Activated CD4-positive, alpha-beta memory T cell treated with anti-CD3 and anti-CD28 coated beads for 36 hours (primary cell): ENCODE results near the gene CMTM5. TPM values are rescaled to one million over a fixed set of nuclear protein-coding genes. Genes with fewer than 3 reads are reported as not detected.

ENCODE experiments used
- CTCF ChIA-PET: fragments of 350-600 bp; sonication (Branson Sonifier 250); formaldehyde crosslinking; loops from one replicate; lab custom pipeline; 2021; ENCODE audit warnings: antibody characterized with exemption, inconsistent platforms; lab: Charles Lee
- POLR2A ChIA-PET: fragments of 350-600 bp; sonication (Branson Sonifier 250); formaldehyde crosslinking; loops from one replicate; lab custom pipeline; 2021; ENCODE audit warnings: antibody characterized with exemption; lab: Charles Lee
- DNase-seq: peaks from one replicate; pipeline ENCODE4 v3.0.0-alpha.2; 2020
- H3K27ac Mint-ChIP-seq: one replicate; pipeline ENCODE4 v1.8.0; 2021; ENCODE audit warnings: mixed read lengths
- H3K27me3 Mint-ChIP-seq: one replicate; pipeline ENCODE4 v1.8.0; 2021; ENCODE audit warnings: mixed read lengths
- H3K36me3 Mint-ChIP-seq: one replicate; pipeline ENCODE4 v1.8.0; 2021; ENCODE audit warnings: mixed read lengths
- H3K4me1 Mint-ChIP-seq: one replicate; pipeline ENCODE4 v1.8.0; 2021; ENCODE audit warnings: low read depth, mixed read lengths
- H3K4me3 Mint-ChIP-seq: one replicate; pipeline ENCODE4 v1.8.0; 2021; ENCODE audit warnings: mild to moderate bottlenecking, mixed read lengths
- H3K9me3 Mint-ChIP-seq: one replicate; pipeline ENCODE4 v1.8.0; 2021; ENCODE audit warnings: mixed read lengths
- intact Hi-C: fragments of 100-400 bp; cut with micrococcal nuclease; formaldehyde crosslinking; loops from one replicate; pipeline ENCODE4 v1.15.1; 2023
- total RNA-seq, 2 experiments: library from RNA; stranded (reverse); gene quantifications; one replicate each; pipeline ENCODE4 v1.2.3, GENCODE V29; 2021

Gene CMTM5
- total RNA-seq, 2 experiments from 2014 or later = not detected

DNA sequence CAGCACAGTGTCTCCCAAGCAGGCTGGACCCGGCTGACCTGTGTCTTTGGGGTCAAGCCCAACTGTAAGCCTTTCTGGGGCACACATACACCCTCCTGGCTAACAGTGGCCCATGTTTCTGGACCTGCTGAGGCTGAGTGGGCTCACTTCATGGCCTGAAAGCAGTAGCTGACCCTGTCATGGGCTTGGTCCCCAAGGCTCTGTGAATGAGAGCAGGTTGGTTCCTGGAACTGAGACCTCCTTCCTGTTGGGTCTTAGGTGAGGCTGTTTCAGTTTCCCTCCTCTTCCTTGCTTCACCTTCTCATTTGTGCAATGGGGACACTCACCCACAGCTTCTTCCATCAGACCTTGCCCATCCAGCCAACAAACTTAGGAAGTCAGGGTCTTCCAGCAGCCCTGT, 5.0 kb upstream of the CMTM5 start:
- ChIA-PET CTCF (interaction anchor here (3.2 kb wide), 1 partner anchor 8 kb away, joined by 21 read pairs; no protein-coding TSS in a partner anchor), POLR2A (no interaction called here)
- no peaks in the 10 kb centered on the region for H3K36me3 Mint-ChIP-seq
- no peak overlapping the region for H3K27ac Mint-ChIP-seq
- H3K4me3 Mint-ChIP-seq = no peak overlapping the region
- no peak for DNase-seq
- peaks cover 12% of the 10 kb centered on the region for H3K27me3 Mint-ChIP-seq
- H3K4me1 Mint-ChIP-seq = no peaks in the 10 kb centered on the region
- H3K9me3 Mint-ChIP-seq = no peaks in the 10 kb centered on the region
- intact Hi-C loops = no loop called here

DNA sequence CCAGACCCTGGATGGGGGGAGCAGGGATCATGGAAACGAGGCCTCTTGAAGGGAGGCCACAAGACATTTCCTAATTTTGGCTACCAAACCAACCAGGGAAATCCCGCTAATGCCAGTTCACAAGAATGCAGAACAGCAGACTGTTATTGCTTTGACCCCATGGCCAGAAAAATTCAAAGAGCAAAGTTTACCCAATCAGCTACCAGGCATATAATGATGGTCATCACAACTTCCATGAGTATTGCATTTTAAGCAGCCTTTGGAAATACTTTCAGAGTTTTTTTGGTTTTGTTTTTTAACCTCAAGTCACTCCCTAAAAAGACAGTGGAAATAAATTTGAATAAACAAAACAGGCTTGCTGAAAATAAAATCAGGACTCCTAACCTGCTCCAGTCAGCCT, 4.3 kb upstream of the CMTM5 start, which contains the start of gene IL25:
TSS of gene IL25 (plus strand) at position 301 of the 400 bp plus-strand sequence.
- Mint-ChIP-seq H3K4me1 (no peaks in the 10 kb centered on the region), H3K27me3 (peaks cover 5% of the 10 kb centered on the region), H3K4me3 (no peak within 1 kb of the TSS), H3K27ac (no peak within 1 kb of the TSS), H3K36me3 (no peaks in the 10 kb centered on the region), H3K9me3 (no peaks in the 10 kb centered on the region)
- intact Hi-C loops = no loop called here
- ChIA-PET CTCF (interaction anchor here (3.2 kb wide), 1 partner anchor 7 kb away, joined by 21 read pairs; no protein-coding TSS in a partner anchor), POLR2A (no interaction called here)
- no peak for DNase-seq

DNA sequence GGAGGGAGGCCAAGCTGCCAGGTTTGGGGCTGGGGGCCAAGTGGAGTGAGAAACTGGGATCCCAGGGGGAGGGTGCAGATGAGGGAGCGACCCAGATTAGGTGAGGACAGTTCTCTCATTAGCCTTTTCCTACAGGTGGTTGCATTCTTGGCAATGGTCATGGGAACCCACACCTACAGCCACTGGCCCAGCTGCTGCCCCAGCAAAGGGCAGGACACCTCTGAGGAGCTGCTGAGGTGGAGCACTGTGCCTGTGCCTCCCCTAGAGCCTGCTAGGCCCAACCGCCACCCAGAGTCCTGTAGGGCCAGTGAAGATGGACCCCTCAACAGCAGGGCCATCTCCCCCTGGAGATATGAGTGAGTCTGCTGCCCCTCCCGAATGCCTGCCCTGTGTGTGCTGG, 3.8 kb upstream of the CMTM5 start:
- POLR2A ChIA-PET = no interaction called here
- H3K9me3 Mint-ChIP-seq = no peaks in the 10 kb centered on the region
- intact Hi-C loops = no loop called here
- CTCF ChIA-PET = no interaction called here
- H3K27ac Mint-ChIP-seq = no peak overlapping the region
- no peak overlapping the region for H3K4me3 Mint-ChIP-seq
- no peak for DNase-seq
- H3K36me3 Mint-ChIP-seq = no peaks in the 10 kb centered on the region
- no peaks in the 10 kb centered on the region for H3K27me3 Mint-ChIP-seq
- no peaks in the 10 kb centered on the region for H3K4me1 Mint-ChIP-seq

DNA sequence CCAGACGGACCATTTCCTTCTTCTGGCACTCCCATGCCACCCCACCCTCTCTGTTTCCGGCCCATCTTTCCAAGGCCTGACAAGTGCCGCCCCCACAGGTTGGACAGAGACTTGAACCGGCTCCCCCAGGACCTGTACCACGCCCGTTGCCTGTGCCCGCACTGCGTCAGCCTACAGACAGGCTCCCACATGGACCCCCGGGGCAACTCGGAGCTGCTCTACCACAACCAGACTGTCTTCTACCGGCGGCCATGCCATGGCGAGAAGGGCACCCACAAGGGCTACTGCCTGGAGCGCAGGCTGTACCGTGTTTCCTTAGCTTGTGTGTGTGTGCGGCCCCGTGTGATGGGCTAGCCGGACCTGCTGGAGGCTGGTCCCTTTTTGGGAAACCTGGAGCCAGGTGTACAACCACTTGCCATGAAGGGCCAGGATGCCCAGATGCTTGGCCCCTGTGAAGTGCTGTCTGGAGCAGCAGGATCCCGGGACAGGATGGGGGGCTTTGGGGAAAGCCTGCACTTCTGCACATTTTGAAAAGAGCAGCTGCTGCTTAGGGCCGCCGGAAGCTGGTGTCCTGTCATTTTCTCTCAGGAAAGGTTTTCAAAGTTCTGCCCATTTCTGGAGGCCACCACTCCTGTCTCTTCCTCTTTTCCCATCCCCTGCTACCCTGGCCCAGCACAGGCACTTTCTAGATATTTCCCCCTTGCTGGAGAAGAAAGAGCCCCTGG, 1.2 kb upstream of the CMTM5 start:
- Mint-ChIP-seq H3K36me3 (no peaks in the 10 kb centered on the region), H3K4me3 (no peak overlapping the region), H3K27me3 (peaks cover 2% of the 10 kb centered on the region), H3K9me3 (no peaks in the 10 kb centered on the region), H3K4me1 (no peaks in the 10 kb centered on the region), H3K27ac (no peak overlapping the region)
- no peak for DNase-seq
- intact Hi-C loops = no loop called here
- CTCF ChIA-PET = interaction anchor here (1.0 kb wide), 1 partner anchor 254 kb away, joined by 4 read pairs; no protein-coding TSS in a partner anchor
- POLR2A ChIA-PET = no interaction called here

DNA sequence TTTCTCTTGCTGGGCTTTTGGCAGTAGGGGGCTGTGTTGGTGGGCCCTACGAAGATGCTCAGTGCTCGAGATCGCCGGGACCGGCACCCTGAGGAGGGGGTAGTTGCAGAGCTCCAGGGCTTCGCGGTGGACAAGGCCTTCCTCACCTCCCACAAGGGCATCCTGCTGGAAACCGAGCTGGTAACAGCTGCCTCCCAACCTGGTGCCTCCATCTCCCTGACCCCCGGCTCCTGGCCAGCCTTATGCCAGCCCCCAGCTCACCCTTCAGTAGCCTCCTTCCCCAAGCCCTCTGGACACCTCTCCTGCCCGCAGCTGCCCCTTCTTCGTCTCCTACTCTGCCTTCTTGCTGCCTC, 328 bp downstream of the CMTM5 start:
- no peaks in the 10 kb centered on the region for H3K36me3 Mint-ChIP-seq
- intact Hi-C loops = no loop called here
- no peak for DNase-seq
- H3K27me3 Mint-ChIP-seq = peaks cover 7% of the 10 kb centered on the region
- no peaks in the 10 kb centered on the region for H3K4me1 Mint-ChIP-seq
- H3K4me3 Mint-ChIP-seq = no peak overlapping the region
- no peaks in the 10 kb centered on the region for H3K9me3 Mint-ChIP-seq
- no peak overlapping the region for H3K27ac Mint-ChIP-seq
- ChIA-PET POLR2A (no interaction called here), CTCF (interaction anchor here (1.2 kb wide), 1 partner anchor 9 kb away, joined by 3 read pairs; no protein-coding TSS in a partner anchor)

DNA sequence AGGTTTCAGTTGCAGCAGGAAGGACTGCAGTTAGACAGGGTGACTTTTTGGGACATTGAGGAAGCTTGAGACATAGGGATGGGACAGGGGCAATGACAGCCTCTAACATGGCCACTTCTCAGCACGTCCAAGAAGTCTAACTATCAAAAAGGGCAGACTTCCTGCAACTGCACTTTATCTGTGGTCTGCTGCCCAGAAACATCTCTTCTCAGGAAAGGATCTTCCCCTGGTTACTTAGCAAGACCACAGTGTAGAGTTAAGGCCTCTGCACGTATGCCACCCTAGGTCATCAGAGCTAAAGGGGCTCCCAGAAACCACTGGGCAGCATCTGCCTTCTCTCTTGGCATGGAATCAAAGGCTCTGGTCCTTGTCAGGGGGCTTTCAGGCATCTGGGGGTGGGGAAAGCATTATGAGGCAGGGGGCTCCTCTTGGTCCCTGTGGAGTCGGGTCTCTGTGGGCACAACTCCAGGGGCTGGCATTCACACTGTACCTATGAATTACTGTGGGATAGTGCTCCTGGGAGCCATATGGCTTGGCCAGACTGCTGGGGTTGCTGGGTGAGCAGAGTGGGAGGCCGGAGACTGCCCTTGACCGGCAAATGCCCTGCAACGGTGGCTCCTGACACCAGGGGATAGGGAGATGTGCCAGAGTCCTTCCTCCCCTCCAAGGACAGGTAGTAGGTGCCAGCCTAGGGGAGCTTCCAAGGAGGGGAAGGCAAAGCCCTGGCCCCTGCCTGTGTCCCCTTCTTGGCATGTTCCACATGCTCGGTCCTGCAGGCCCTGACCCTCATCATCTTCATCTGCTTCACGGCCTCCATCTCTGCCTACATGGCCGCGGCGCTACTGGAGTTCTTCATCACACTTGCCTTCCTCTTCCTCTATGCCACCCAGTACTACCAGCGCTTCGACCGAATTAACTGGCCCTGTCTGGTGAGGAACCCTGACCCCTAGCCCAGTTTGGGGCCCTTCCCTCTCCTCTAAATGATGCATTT, 1.0 kb downstream of the CMTM5 start:
- intact Hi-C loops = no loop called here
- H3K36me3 Mint-ChIP-seq = no peaks in the 10 kb centered on the region

DNA sequence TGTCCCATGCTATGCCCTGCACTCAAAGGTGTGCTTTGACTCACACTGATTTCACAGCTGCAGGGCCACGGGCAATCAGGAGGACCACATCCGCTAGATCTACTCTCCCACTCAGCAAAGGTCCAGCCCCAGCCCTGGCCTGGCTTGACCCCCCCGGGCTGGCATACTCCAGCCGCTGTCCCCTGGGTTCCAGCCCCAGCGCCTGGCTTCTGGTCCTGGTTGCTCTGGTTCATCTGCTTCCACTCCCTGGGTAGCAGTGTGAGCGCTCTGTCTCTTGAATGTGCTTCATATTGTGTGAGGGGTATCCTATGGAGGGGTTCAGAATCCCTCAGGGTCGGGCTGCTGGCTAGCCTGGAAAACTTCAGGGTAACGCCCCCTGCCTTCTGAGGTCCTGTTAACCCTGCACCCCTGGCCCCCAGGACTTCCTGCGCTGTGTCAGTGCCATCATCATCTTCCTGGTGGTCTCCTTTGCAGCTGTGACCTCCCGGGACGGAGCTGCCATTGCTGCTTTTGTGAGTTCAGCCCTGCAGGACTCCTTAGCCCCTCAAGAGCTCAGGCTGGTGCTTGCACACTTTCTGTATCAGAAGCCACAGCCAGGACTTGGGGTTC, 1.9 kb downstream of the CMTM5 start:
- Mint-ChIP-seq H3K9me3 (no peaks in the 10 kb centered on the region), H3K4me3 (no peak overlapping the region), H3K4me1 (no peaks in the 10 kb centered on the region), H3K36me3 (no peaks in the 10 kb centered on the region), H3K27me3 (peaks cover 7% of the 10 kb centered on the region), H3K27ac (no peak overlapping the region)
- intact Hi-C loops = no loop called here
- ChIA-PET CTCF (interaction anchor here (1.6 to 6.1 kb wide), 7 partner anchors 8 to 258 kb away, joined by 3 to 108 read pairs (median 9); no protein-coding TSS in a partner anchor), POLR2A (interaction anchor here (1.7 kb wide), 1 partner anchor 52 kb away, joined by 5 read pairs; no protein-coding TSS in a partner anchor)
- DNase-seq = no peak

More for the DNA sequence above, 1.0 kb downstream of the CMTM5 start:
- H3K9me3 Mint-ChIP-seq = no peaks in the 10 kb centered on the region
- H3K4me3 Mint-ChIP-seq = no peak overlapping the region
- CTCF ChIA-PET = interaction anchor here (1.2 to 6.1 kb wide), 3 partner anchors 7 to 50 kb away, joined by 3 to 108 read pairs (median 21); no protein-coding TSS in a partner anchor
- H3K4me1 Mint-ChIP-seq = no peaks in the 10 kb centered on the region
- POLR2A ChIA-PET = interaction anchor here (1.7 kb wide), 1 partner anchor 51 kb away, joined by 5 read pairs; no protein-coding TSS in a partner anchor
- H3K27ac Mint-ChIP-seq = no peak overlapping the region
- no peak for DNase-seq
- H3K27me3 Mint-ChIP-seq = peaks cover 7% of the 10 kb centered on the region

DNA sequence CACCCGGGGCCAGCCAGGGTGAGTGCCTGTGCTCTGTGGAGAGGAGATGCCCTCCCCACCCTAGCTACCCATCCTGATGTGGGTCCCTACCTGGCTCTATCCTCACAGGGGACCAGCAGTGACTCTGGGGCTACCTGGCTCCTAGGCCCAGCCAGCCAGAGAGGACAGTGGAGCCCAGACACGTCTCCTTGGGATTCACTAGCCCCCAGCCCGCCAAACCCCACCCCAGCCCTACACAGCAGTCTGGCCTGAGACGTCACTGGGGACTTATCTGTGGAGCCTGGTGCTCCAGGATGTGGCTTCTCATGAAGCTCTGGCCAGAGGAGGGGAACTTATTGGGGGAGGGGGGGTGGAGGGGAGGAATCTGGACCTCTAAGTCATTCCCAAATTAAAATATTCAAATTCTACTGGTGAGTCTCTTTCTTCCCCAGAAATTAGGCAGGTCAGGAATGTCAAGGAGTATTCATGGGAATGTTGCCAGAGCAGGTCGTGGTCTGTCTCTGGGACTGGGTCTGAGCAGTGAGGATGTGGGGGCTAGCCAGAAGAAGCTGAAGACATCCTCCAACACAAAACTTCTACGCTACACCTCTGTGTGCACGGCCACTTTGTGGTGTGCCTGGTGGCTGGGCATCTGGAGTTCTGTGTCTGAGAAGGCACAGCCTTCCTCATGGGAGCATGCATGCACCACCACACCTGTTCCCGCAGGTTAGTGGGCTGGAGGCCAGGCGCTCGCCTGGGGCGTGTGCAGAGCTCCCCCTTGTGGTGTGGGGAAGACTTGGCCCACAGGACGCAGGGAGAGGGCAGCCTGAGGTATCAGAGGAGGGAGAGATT, 2.7 kb downstream of the CMTM5 start:
- Mint-ChIP-seq H3K27ac (no peak overlapping the region), H3K4me3 (no peak overlapping the region), H3K4me1 (no peaks in the 10 kb centered on the region), H3K9me3 (no peaks in the 10 kb centered on the region), H3K27me3 (peaks cover 7% of the 10 kb centered on the region), H3K36me3 (no peaks in the 10 kb centered on the region)
- CTCF ChIA-PET = interaction anchor here (0.7 to 6.1 kb wide), 43 partner anchors 9 to 280 kb away, joined by 3 to 108 read pairs (median 5); partner anchors contain the start of genes PABPN1, PPP1R3E and SLC22A17
- POLR2A ChIA-PET = interaction anchor here (0.9 to 1.7 kb wide), 2 partner anchors 53 kb away, joined by 3 to 5 read pairs; no protein-coding TSS in a partner anchor
- intact Hi-C loops = loop anchor here (1.0 kb wide), 2 partner anchors 51 to 114 kb away; no protein-coding TSS in a partner anchor
- DNase-seq = peak; percentile 73

DNA sequence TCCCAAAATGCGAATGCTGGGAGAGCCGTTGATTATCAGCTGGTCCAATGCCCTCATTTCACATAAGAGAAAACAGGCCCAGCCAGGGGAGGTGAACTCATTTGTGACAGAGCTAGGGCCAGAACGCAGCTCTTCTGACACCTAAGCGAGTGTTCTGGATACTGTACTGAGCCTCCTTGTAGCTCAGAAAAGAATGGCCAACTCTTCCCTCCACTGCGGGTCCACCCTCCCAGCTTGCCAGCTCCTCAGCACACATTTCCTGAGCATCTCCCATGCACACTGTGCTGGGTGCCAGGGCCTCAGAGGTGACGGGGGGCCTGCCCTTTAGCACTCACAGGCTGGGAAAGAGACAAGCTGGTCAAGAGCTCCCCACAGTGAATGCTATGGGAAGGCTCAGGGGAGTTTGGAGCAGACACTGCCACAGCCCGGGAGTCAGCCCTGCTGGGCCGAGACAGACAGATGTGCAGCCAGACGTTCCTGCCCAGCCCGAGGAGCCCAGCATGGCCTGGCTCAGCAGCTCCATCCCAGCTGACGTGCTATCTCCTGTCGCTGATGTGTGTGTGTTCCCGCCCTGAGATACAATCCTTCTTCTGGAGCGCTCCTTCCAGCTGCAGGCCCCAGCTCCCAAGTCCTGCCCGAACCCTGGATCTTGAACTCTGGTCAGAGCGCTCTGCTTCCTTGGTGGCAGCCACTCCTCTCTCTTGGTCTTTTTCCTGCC, 3.5 kb downstream of the CMTM5 start:
- Mint-ChIP-seq H3K9me3 (no peaks in the 10 kb centered on the region), H3K27ac (no peak overlapping the region), H3K27me3 (peaks cover 7% of the 10 kb centered on the region), H3K36me3 (no peaks in the 10 kb centered on the region), H3K4me3 (no peak overlapping the region), H3K4me1 (no peaks in the 10 kb centered on the region)
- CTCF ChIA-PET = interaction anchor here (0.7 to 6.1 kb wide), 43 partner anchors 9 to 281 kb away, joined by 3 to 108 read pairs (median 5); partner anchors contain the start of genes PABPN1, PPP1R3E and SLC22A17
- POLR2A ChIA-PET = interaction anchor here (0.9 to 1.0 kb wide), 2 partner anchors 53 to 55 kb away, joined by 3 read pairs; no protein-coding TSS in a partner anchor
- DNase-seq = no peak
- intact Hi-C loops = loop anchor here (1.0 kb wide), 2 partner anchors 52 to 115 kb away; no protein-coding TSS in a partner anchor

DNA sequence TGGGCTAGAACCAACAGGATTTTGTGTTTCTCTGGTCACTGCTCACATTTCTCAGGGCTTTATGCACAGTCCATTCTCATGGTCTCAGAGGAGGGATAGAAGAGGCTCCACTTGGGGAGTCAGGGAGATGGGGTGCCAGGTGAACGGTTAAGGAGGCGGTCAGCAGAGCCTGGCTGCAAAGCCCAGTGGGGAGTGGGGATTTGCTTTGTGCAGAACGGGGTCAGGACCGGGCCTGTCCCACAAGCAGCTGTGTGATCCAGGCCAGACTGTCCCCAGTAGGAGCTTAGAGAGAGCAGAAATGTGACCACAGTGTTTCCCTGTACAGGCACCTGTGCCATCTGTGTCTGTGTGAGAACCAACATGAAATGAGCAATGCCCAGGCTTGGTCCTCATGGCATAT, 4.1 kb downstream of the CMTM5 start:
- no peak for DNase-seq
- intact Hi-C loops = loop anchor here (1.0 kb wide), 2 partner anchors 53 to 116 kb away; no protein-coding TSS in a partner anchor
- no peak overlapping the region for H3K4me3 Mint-ChIP-seq
- no peaks in the 10 kb centered on the region for H3K9me3 Mint-ChIP-seq
- CTCF ChIA-PET = interaction anchor here (1.0 to 6.1 kb wide), 20 partner anchors 8 to 261 kb away, joined by 3 to 108 read pairs (median 8); partner anchors contain the start of gene PABPN1
- H3K27me3 Mint-ChIP-seq = peaks cover 7% of the 10 kb centered on the region
- H3K4me1 Mint-ChIP-seq = no peaks in the 10 kb centered on the region
- H3K27ac Mint-ChIP-seq = no peak overlapping the region
- H3K36me3 Mint-ChIP-seq = no peaks in the 10 kb centered on the region
- POLR2A ChIA-PET = interaction anchor here (1.0 kb wide), 1 partner anchor 56 kb away, joined by 3 read pairs; no protein-coding TSS in a partner anchor
